Liver (tissue), 9 donors: ENCODE data around the gene CASZ1. TPM values are rescaled to one million over a fixed set of nuclear protein-coding genes. Genes with fewer than 3 reads are reported as not detected.

ENCODE experiments used
- DNase-seq: peaks from one replicate; pipeline ENCODE4 v3.0.0-alpha.2; 2017; ENCODE audit warnings: low spot score
- H3K27ac ChIP-seq, 2 donors: one replicate each; pipeline ENCODE4 v1.7.0; 2013; ENCODE audit warnings: inconsistent platforms in 2 of 2, low read length in 2 of 2, control low read depth in 1 of 2, low read depth in 1 of 2, mild to moderate bottlenecking in 1 of 2
- H3K27me3 ChIP-seq, 4 donors: one replicate each; pipeline versions ENCODE4 v1.6.1 to v1.7.0; 2013; ENCODE audit warnings: low read length in 3 of 4, inconsistent platforms in 1 of 4, mild to moderate bottlenecking in 1 of 4, moderate library complexity in 1 of 4; ENCODE audit not compliant: control insufficient read depth in 4 of 4, insufficient read depth in 4 of 4
- H3K36me3 ChIP-seq, 4 donors: one replicate each; pipeline versions ENCODE4 v1.6.1 to v1.7.0; 2013; ENCODE audit warnings: low read length in 3 of 4, mild to moderate bottlenecking in 3 of 4, low read depth in 1 of 4, moderate library complexity in 1 of 4; ENCODE audit not compliant: control insufficient read depth in 4 of 4, insufficient read depth in 3 of 4
- H3K4me1 ChIP-seq, 4 donors: one replicate each; pipeline versions ENCODE4 v1.6.1 to v1.7.0; 2013; ENCODE audit warnings: low read length in 3 of 4, mild to moderate bottlenecking in 3 of 4, moderate library complexity in 1 of 4; ENCODE audit not compliant: control insufficient read depth in 4 of 4, insufficient read depth in 4 of 4
- H3K4me3 ChIP-seq, 3 donors: one replicate each; pipeline versions ENCODE4 v1.6.1 to v1.7.0; 2013; ENCODE audit warnings: low read length in 3 of 3, control low read depth in 1 of 3, low read depth in 1 of 3, mild to moderate bottlenecking in 1 of 3
- H3K9ac ChIP-seq, 2 donors: one replicate each; pipeline ENCODE4 v1.7.0; 2013; ENCODE audit warnings: low read length in 2 of 2, mild to moderate bottlenecking in 2 of 2, moderate library complexity in 2 of 2, control low read depth in 1 of 2, low read depth in 1 of 2
- H3K9me3 ChIP-seq, 4 donors: one replicate each; pipeline versions ENCODE4 v1.6.1 to v1.7.0; 2013; ENCODE audit warnings: low read length in 3 of 4; ENCODE audit not compliant: control insufficient read depth in 4 of 4
- EGR1 ChIP-seq, 2 donors: IDR thresholded peaks; 2 replicates each; pipeline ENCODE4 v1.6.1; 2016 to 2018; ENCODE audit warnings: antibody characterized with exemption in 2 of 2, low read depth in 2 of 2
- FOXA2 ChIP-seq: IDR thresholded peaks from 2 replicates; pipeline ENCODE4 v1.6.1; 2016; ENCODE audit warnings: antibody characterized with exemption
- HNF4A ChIP-seq, 2 donors: conservative IDR thresholded peaks; 2 replicates each; pipeline ENCODE4 v1.6.1; 2016; ENCODE audit warnings: antibody characterized with exemption in 2 of 2, mild to moderate bottlenecking in 2 of 2
- HNF4G ChIP-seq: IDR thresholded peaks from 2 replicates; pipeline ENCODE4 v1.6.1; 2016; ENCODE audit warnings: antibody characterized with exemption
- NR2F2 ChIP-seq: IDR thresholded peaks from 2 replicates; pipeline ENCODE4 v1.6.1; 2016; ENCODE audit warnings: antibody characterized with exemption
- RAD21 ChIP-seq, 2 donors: IDR thresholded peaks; 2 replicates each; pipeline ENCODE4 v1.6.1; 2016; ENCODE audit warnings: antibody characterized with exemption in 2 of 2, mild to moderate bottlenecking in 2 of 2
- TAF1 ChIP-seq: conservative IDR thresholded peaks from 2 replicates; pipeline ENCODE4 v1.6.1; 2016; ENCODE audit warnings: antibody characterized with exemption, mild to moderate bottlenecking
- ZBTB33 ChIP-seq: IDR thresholded peaks from 2 replicates; pipeline ENCODE4 v1.6.1; 2016; ENCODE audit warnings: antibody characterized with exemption
- WGBS: extraction: QIAGEN DNeasy Blood & Tissue Kit; methylation state at CpG from one replicate; pipeline ENCODE4 v1.1.7; 2013; 5-methylcytosine and 5-hydroxymethylcytosine counted together
- polyA plus RNA-seq, 2 donors: library from polyadenylated mRNA; stranded (reverse) in 1 of 2; unstranded in 1 of 2; fragments of 200-250 nt in 1 of 2; fragments of >200 nt in 1 of 2; fragmentation: Nextera tagmentation in 1 of 2; extraction: Ambion mirVana in 1 of 2; gene quantifications; one replicate each; pipeline versions ENCODE4 v1.2.1 to v1.2.3, GENCODE V29; 2013 to 2015
- total RNA-seq, 2 donors: library from RNA; depleted of rRNA; stranded (reverse); fragments of >200 nt; gene quantifications; one replicate each; pipeline ENCODE4 v1.2.3, GENCODE V29; 2014
- TF ChIP-seq, protein P1 (sequence below): IDR thresholded peaks from 2 replicates; pipeline ENCODE4 v1.6.1; 2016; ENCODE audit warnings: antibody characterized with exemption
- TF ChIP-seq, protein P2 (sequence below): IDR thresholded peaks from 2 replicates; pipeline ENCODE4 v1.6.1; 2016; ENCODE audit warnings: antibody characterized with exemption, mild to moderate bottlenecking
- TF ChIP-seq, protein P3 (sequence below): IDR thresholded peaks from 2 replicates; pipeline ENCODE4 v1.6.1; 2016; ENCODE audit warnings: antibody characterized with exemption
- TF ChIP-seq, protein P4 (sequence below): fragments of 150-350 bp; IDR thresholded peaks from 2 replicates; pipeline ENCODE4 v1.5.1; 2017; ENCODE audit warnings: improper control_type of control experiment, low read depth, low read length; ENCODE audit not compliant: missing input control
- donor health status: healthy.
- donor health status: healthy.
- donor health status: healthy.
- donor health status: healthy.
- donor health status: healthy.

The CASZ1 gene
- total and polyA plus RNA-seq, 4 donors = 1.0 to 3.5 (median 1.9) TPM

DNA sequence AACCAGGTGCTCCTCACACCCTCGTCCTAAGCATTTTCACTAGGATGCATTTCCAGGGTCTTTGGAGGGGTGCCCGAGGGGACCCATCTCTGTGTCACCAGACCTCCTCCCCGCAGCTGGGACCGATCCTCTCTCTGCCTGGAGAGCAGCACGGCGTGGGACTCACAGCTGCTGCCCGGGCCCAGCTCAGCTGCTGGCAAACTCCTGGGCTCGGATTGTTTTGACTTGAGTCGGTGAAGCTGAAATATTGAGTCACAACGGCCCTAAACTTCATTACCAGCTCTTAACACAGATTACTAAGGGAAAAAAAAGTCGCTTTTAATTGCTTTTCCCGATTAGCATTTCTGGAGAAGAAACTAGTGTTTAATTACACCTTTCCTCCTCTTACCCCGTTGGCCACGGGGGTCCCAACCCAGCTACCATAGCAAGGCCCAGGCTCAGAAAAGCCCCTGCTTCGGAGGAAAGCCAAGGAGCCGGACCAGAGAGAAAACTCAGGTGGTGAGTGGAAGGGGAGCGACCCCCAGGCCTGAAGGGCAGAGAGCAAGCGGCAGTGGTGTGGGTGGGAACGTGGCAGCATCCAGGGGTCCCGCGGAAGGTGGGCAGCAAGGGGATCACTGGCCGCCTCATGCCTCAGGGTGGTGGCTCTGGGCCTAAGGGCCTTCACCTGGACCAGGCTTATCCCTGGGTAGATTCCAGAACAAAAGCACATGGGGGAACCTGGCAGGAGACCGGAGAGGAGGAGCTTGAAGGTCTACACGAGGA lies 41.7 kb downstream of the CASZ1 start:
- no peak overlapping the region for H3K27ac ChIP-seq
- no peaks in the 10 kb centered on the region for H3K27me3 ChIP-seq
- H3K9me3 ChIP-seq = no peaks in the 10 kb centered on the region
- TF ChIP-seq HNF4A (conservative IDR thresholded peaks at IDR 0.05) (no peak), RAD21 (IDR thresholded peaks at IDR 0.05) (no peak), HNF4G (no peak), FOXA2 (no peak), EGR1 (IDR thresholded peaks at IDR 0.05; ENCODE audit: low read depth in 2 of 2) (no peak), NR2F2 (no peak), ZBTB33 (no peak), TAF1 (no peak)
- TF ChIP-seq, protein P1, sequence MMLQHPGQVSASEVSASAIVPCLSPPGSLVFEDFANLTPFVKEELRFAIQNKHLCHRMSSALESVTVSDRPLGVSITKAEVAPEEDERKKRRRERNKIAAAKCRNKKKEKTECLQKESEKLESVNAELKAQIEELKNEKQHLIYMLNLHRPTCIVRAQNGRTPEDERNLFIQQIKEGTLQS = no peak
- TF ChIP-seq, protein P2, sequence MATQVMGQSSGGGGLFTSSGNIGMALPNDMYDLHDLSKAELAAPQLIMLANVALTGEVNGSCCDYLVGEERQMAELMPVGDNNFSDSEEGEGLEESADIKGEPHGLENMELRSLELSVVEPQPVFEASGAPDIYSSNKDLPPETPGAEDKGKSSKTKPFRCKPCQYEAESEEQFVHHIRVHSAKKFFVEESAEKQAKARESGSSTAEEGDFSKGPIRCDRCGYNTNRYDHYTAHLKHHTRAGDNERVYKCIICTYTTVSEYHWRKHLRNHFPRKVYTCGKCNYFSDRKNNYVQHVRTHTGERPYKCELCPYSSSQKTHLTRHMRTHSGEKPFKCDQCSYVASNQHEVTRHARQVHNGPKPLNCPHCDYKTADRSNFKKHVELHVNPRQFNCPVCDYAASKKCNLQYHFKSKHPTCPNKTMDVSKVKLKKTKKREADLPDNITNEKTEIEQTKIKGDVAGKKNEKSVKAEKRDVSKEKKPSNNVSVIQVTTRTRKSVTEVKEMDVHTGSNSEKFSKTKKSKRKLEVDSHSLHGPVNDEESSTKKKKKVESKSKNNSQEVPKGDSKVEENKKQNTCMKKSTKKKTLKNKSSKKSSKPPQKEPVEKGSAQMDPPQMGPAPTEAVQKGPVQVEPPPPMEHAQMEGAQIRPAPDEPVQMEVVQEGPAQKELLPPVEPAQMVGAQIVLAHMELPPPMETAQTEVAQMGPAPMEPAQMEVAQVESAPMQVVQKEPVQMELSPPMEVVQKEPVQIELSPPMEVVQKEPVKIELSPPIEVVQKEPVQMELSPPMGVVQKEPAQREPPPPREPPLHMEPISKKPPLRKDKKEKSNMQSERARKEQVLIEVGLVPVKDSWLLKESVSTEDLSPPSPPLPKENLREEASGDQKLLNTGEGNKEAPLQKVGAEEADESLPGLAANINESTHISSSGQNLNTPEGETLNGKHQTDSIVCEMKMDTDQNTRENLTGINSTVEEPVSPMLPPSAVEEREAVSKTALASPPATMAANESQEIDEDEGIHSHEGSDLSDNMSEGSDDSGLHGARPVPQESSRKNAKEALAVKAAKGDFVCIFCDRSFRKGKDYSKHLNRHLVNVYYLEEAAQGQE = no peak
- TF ChIP-seq, protein P3, sequence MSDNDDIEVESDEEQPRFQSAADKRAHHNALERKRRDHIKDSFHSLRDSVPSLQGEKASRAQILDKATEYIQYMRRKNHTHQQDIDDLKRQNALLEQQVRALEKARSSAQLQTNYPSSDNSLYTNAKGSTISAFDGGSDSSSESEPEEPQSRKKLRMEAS = no peak
- no peak overlapping the region for H3K4me3 ChIP-seq
- H3K4me1 ChIP-seq = peaks cover 0 to 7% (median 4%) of the 10 kb centered on the region in 4 donors
- no peak overlapping the region for H3K9ac ChIP-seq
- 88% methylated on average over 24 of the region's 24 CpGs for WGBS
- no peak for DNase-seq
- no peaks in the 10 kb centered on the region for H3K36me3 ChIP-seq

DNA sequence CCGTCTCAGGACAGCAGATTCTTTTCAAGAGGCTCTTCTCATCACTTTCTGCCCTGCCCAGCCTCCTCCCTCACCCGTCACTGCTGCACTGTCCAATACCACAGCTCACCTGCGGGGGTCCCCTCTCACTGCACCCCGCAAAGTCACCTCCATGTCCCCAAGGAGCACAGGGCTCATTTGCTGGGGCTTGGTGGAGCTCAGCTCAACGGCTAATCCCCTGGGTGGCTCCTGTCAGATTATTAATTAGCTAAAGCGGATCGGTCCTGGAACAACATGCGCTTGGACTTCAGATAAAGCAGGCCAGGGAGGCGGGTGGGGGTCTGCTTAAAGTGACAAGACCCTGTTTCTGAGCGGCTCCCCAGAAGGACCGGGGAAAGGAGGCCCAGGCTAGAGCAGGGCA lies 43.1 kb downstream of the CASZ1 start:
- H3K9me3 ChIP-seq = no peaks in the 10 kb centered on the region
- WGBS = 73% methylated on average over 11 of the region's 11 CpGs
- no peak overlapping the region for H3K9ac ChIP-seq
- TF ChIP-seq, protein P4, sequence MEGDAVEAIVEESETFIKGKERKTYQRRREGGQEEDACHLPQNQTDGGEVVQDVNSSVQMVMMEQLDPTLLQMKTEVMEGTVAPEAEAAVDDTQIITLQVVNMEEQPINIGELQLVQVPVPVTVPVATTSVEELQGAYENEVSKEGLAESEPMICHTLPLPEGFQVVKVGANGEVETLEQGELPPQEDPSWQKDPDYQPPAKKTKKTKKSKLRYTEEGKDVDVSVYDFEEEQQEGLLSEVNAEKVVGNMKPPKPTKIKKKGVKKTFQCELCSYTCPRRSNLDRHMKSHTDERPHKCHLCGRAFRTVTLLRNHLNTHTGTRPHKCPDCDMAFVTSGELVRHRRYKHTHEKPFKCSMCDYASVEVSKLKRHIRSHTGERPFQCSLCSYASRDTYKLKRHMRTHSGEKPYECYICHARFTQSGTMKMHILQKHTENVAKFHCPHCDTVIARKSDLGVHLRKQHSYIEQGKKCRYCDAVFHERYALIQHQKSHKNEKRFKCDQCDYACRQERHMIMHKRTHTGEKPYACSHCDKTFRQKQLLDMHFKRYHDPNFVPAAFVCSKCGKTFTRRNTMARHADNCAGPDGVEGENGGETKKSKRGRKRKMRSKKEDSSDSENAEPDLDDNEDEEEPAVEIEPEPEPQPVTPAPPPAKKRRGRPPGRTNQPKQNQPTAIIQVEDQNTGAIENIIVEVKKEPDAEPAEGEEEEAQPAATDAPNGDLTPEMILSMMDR = no peak
- TF ChIP-seq HNF4G = no peak
- no peak for TF ChIP-seq RAD21 (IDR thresholded peaks at IDR 0.05)
- TF ChIP-seq FOXA2 = no peak
- H3K27me3 ChIP-seq = no peaks in the 10 kb centered on the region
- no peak for DNase-seq
- no peaks in the 10 kb centered on the region for H3K4me1 ChIP-seq
- H3K27ac ChIP-seq = no peak overlapping the region
- H3K36me3 ChIP-seq = no peaks in the 10 kb centered on the region
- no peak overlapping the region for H3K4me3 ChIP-seq
